ENCODE results near the gene HIVEP3. TPM values are rescaled to one million over a fixed set of nuclear protein-coding genes. Genes with fewer than 3 reads are reported as not detected.

The HIVEP3 gene
- total RNA-seq, 1 experiment from 2014 or later = 0.17 TPM

DNA sequence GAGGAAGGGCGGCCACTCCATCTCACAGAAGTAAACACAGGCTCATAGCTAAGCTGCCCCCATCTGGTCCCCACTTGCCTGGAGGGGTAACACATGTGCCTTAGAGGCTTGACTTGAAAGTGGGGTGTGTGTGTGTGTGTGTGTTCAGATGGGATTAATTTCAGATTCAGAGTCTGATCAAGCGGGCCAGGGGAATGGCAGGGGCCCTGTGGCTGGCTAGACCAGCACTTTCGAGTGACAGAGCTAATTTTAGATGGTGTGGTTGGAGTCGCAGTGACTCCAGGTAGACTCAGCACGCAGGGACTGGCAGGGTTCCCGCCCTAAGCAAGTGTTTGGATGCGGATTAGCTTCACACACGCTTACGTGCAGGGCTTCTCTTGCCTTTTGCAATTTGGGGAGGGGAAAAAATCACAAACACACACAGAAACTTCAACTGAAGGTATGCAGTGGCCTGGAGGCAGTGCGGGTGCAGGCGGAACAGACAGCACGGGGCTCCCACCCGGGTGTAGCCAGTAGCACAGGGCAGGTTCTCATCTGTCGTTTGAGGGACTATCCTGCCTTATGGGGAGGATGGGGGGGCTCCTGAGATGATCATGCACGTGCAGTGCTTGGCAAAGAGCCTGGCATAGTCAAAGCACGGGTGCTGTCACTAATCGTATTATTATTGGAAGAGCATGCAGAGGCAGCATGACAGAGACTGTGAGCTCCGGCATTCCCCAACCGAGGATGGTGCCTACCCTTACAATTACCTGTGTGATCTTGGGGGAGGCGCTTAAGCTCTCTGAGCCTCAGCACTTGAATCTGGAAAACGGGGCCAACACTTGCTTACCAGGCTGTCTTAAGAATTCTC lies 435.5 kb downstream of the HIVEP3 start:
- DNase-seq (ENCODE audit: extremely low read depth, low read depth) = no peak

DNA sequence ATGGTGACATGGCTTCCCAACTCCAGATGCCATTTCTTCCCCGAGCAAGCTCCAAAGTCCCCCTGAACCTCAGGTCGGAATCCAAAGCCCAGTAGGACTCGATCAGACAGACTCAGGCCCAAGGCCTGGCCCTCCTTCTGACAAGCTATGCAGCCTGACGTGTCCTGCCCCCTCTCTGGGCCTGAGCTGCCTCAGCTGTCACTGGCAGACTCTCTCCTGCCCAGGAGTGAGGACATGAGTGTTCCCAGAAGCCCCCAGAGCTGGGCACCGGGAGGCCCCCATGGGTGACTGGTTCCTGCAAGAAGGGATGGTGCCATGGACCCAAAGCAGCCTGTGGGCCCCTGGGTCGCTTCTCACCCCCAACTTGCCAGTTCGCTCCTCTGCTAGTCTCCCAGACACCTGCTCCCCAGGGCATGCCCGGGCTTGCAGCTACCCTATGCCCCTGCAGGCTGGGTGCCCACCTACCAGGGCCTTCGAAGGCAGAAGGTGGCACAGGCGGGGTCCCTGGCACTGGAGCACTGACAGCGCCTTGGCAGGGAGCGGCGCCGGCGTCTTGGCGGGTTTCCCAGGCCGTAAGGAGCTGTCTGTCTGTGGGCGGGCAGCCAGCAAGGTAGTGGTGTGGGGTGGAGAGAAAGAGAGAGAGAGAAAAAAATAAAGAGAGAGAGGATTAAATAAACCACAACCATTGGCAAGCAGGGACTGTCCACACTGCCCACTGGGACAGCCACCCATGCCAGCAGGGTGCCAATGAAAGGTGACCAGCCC lies 436.5 kb downstream of the HIVEP3 start:
- DNase-seq (ENCODE audit: extremely low read depth, low read depth) = no peak

DNA sequence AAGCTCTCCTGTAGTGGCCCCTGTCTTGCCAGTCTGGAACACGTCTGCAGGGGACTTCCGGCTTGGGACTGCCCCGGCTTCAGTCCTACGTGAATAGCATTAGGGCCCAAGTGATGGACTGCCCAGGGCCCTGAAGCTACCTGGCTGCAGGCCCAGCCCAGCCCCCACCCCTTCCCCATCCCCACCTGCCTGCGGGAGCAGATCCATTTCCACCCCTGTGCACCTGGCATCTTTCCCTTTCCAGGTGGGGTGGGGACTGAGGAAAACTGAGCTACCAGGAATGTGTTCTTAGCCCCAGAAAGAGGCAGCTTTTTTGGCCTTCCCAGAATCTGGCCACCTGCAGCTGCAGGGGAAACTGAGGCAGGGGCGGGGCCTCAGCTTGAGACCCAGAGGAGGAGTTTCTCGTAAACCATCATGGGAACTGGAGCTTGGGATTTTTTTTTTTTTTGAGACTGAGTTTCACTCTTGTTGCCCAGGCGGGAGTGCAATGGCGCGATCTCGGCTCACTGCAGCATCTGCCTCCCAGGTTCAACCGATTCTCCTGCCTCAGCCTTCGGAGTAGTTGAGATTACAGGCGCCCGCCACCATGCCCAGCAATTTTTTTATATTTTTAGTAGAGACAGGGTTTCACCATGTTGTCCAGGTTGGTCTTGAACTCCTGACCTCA lies 437.5 kb downstream of the HIVEP3 start:
- no peak for DNase-seq (ENCODE audit: extremely low read depth, low read depth)

DNA sequence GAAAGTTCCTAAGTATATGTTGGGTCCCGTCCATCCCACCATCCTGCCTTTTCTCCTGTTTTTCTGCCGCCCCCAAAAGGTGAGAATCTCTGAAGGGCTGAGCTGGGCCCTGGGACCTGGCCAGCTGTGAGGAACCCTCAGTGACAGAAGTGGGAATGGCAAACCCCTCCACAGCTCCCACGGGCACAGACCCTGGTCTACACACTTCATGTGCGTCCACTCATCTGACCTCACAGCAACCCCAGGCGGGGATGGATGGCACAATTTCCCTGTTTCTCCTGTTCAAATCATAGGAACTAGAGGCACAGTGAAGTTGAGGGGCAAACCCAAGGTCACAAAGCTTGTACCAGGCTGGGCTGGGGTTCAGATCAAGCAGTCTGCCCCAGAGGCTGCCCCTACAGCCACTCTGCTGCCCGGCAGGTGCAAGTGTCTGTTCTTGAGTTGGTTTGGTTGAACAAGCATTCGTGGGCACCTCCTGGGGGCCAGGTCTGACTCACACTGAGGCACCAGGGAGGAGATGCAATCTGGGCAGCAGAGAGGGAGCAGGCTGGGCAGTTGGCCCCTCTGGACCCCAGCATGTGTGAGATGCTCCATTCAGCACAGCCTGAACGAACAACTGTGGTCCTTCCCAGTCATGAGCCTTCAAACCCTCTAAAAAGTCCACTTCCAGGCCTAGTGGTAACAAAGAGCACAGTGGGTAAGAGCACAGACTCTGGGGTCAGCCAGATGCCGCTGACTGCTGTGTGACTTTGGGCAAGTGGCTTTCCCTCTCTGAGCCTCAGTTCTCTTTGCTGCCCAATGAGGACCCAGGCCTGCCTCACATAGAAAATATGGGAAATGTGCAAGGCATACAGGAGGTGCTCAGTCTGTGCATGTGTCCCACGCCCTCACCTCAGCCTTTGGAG lies 438.3 kb downstream of the HIVEP3 start:
- DNase-seq (ENCODE audit: extremely low read depth, low read depth) = no peak

DNA sequence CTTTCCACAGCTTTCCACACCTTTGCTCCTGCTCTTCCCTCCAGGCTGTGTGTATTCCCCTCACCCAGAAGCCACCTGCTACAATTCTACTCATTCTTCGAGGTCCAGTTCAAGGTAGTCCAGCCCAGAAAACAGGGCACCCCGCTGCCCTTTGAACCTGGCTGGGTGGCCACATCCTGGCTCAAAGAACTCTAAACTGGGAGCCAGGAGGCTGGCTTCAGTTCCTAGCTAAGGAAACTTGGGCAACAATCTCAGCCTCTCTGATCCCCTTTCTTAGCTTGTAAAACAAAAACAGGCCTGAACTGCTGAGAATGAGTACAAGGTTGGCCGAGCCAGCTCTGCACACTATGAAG lies 438.9 kb downstream of the HIVEP3 start:
- DNase-seq (ENCODE audit: extremely low read depth, low read depth) = no peak

DNA sequence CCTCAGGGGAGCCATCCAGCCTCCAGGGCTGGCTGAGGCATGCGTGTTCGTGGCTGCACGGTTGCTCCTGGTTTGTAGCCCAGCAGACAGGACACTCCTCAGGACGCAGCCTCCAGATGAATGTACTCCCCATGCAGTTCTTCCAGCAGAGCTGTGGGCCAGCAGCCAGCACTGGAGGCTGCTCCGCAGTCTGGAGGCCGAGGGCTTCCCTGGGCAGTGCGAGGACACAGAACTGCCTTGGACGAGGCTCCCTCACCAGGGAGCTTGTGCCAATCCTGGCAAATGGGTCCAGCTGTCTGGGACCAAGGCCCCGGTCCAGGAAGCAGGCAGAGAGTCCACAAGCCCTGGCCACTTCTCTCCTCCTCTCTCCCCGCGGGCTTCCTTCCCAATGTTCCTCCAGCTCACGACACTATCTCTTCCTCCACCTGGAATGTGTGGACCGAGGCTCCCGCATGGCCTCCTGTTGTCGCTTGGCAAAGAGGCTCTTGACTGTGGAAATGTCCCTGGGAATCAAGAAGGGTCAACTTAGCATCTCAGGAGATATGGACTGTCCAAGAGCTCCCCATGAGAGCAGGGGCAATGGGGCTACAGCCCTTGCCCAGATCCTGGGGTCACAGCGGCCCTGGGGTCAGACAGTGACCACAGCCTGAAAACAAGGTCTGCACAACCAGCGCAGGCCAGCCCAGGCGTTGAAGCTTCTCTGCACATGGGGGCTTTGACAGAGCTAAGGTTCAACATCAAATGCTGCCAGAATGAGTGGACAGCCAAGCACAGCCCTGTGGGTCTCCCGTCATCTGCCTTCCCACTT lies 439.5 kb downstream of the HIVEP3 start:
- no peak for DNase-seq (ENCODE audit: extremely low read depth, low read depth)

DNA sequence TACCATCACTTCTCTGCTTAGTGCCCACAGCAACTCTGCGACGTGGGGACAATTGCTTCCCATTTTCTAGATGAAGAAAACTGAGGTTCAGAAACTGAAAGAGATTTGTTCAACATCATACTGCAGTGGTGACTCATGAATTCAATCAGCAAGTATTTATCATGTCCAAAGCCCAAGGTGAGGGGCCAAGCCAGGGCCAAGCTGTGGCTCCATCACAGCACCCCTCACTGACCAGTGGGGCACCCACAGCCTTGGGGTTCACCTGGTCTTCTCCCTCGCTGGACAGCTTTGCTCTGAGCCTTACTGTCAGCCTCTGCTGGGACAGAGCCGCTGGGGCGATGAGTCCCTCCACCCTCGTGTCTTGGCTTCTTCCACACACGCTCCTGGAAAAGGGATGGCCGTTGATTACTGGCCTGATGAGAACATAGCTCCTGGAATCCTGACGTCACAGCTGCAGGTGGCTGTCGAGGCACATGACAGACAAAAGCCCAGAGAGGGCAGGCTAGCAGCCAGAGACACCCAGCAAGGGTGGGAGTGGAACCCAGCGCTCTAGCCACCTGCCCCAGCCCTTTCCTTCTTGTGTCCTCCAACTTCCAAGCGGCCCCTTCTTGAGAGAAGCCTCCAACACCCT lies 440.5 kb downstream of the HIVEP3 start:
- no peak for DNase-seq (ENCODE audit: extremely low read depth, low read depth)

DNA sequence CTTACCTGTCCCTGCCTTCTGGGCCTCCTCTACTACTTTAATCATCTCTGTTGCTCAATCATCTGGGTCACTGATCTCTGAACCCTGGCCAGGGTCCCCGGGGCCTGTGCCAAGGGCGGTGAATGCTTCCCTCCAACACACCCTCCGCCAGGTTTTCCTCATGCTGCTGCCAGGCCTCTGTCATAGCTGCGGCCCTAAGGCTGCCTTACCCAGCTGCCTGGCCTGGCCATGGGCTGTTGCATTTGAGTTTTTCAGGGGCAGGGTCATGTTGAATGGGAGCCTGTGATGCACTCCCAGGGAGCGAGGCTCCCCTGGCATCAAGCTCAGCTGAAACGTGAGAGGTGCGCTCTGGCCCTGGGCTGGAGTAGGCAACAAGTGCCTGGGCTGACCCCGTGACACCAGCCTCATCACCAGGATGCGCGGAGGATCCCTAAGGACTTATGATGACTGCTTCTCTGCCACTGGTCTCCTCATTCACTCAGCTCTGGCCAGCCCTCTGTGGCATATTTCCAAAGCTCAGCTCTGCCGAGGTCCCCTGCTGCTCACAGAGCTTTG lies 441.8 kb downstream of the HIVEP3 start:
- DNase-seq (ENCODE audit: extremely low read depth, low read depth) = no peak

DNA sequence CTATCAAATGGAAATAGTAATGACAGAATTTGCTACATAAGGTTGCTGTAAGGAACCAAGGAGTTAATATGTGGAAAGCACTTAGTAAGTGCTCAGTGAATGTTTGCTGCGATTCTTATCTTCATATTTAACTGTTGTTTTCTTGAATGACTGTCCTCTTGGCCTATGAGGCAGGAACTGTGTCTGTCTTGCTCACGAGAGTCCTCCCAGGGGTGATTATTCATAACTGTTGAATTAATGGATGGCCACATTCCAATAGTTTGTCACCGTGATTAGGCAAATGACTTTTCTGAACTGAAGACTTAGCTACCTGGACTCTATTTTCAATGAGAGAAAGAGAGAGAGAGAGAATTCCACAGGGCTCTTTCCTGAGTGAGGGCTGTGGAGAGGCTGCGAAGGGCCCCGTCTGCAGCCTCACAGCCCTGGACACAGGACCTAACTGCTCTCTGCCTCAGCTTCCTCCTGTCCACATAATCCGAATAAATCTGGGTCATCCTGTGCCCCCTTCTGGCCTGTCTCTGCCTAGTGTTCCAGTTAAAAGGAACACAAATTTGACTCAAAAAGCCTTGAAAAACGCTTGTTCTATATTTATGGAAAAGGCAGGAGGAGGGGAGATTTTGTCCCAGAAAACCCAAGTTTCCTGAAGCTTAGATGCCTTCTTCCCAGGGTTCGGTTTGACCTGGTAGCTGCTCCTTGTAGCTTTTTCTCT lies 442.7 kb downstream of the HIVEP3 start:
- DNase-seq (ENCODE audit: extremely low read depth, low read depth) = no peak

DNA sequence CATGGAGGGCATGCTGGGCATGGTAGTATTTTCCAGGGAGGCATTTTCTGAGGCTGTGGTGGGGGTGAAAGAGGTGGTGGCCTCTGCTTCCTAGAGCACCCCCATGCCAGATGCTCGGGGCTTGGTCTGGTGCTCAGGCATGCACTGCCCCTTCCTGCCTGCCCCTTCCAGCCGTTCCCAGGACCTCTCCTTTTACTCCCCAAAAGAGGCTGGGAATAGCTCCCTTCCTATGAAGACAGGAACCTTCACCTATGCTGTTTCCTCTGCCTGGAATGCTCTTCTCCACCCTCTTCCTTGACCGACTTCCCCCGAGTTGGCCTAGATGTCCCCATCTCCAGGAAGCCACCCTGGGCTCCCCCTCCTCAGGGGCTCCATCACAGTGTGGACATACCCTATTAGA lies 443.4 kb downstream of the HIVEP3 start:
- DNase-seq (ENCODE audit: extremely low read depth, low read depth) = no peak

DNA sequence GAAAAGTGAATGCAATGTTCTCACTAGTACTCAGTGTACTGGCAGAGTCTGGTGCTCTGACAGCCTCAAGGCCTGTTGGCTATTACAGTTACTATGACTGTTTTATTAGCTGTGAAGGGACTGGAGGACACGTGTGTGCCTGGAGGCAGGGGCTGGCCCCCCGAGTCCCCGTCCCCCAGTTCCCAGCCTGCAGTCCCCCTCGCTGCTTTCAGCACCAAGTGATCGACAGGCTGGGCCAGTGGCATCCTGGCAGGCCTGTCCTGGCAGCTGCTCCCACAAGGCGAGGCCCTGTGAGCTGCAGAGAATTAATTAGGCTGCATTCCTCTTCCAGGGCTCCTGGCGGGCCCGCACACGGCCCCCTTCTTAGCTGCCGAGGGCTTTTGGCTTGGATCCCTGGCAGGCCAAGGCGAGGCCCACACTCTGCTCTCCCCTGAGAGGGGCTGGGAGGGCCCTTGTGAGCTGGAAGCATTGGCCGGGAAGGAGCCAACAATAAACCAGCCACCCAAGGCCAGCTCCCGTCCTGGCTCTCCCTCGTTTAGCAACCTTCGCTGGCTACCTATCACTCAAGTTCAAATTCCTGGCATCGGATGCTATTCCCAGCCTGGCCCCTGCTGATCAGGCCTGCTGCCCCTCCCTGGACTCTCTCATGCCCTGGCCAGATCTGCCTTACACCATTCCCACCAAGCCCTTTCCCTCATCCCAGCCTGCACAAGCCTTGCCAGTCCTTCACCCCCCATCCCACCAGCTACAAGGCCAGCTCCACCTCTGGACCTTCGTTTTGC lies 444.0 kb downstream of the HIVEP3 start:
- DNase-seq (ENCODE audit: extremely low read depth, low read depth) = no peak

DNA sequence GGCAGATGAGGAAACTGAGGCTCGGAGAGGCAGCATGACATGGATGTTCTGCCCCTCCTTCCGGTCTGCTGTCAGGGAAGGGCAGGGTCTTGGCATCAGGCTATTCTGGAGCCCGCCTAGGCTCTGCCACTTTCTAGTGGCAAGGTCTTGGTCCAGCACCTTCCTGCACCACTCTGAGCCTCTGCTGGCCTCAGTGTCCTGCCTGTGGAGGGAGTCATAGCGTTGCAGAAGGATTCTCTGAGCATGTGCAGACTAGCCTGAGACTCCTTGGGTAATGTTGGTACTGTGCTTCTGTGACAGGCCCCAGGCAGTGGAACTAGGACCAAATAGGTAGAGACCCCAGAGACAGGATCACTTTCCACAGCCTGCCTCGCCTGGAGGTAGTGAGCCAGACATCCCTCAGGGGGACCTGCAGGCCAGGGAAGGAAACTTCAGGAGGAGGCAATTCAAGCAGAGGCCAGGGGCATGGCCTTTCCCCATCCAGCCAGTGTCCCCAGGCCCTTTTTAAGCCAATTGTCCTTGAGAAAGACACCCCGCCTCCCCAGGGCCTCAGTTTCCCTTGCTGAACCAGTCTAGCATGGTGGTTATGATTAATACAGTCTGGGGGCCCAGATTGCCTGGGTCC lies 444.9 kb downstream of the HIVEP3 start:
- no peak for DNase-seq (ENCODE audit: extremely low read depth, low read depth)

DNA sequence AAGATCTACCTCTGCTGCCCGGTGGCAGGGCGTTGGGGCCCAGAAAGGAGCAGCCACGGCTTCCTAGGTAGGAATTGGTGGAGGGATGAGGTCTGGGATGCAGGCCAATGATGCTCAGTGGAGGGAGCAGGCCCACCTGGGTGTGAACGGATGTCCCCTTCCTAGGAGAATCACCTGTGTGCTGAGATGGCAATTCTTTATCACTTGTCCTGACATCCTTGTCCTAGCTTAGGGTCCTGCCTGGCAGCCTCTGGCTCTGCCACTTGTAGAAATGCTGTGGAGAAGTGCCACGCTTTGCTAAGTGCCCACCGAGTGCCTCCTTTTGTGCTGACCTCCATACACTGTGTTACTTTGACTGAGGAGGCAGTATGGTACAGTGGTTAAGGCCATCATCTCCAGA lies 447.1 kb downstream of the HIVEP3 start:
- DNase-seq (ENCODE audit: extremely low read depth, low read depth) = no peak

DNA sequence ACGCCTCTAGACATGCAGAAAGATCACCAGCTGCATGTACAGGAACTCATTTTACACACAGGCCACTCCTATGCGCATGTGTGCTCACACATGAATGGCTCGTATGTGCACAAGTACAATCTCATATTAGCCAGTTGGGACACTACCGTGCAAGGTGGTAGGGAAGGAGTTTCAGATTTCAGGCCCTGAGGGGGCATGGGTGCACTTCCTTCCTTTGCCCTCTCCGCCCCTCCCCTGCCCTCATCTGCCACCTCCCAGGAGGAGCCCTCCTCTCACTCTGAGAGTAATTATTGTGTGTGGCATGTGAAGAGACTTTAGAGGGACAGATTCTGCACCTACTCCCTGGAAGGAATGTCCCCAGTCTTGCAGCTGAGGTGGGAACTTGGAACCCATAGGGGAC lies 449.0 kb downstream of the HIVEP3 start:
- DNase-seq (ENCODE audit: extremely low read depth, low read depth) = no peak

DNA sequence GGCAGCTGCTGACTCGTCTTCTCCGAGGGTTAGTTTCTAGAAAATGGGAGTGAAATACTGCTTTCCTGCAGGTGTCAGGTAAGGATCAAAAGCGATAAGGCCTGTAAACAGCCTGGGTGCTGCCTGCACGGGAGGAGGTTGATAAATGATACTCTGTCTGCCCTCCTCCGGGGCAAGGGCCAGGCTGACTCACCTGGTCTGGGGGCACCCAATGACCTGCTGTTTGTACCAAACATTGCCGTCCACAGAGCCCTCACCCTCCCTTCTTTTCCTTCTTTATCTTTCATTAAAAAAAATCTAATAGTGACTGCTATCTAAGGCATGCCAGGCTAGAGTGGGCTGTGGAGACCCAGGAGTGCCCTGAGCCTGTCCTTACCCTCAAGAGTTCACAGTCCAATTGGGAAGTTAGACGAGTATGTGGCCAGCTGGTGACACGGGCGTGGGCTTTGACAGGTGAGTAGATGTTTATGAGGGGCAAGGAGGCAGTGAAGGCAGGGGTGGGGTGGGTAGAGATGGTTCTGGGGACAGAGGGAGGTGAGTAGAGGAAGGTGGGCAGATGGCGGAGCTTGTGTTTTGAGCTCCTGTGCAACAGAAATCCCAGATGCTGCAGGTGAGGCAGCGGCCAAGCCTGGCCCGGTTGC lies 450.5 kb downstream of the HIVEP3 start:
- DNase-seq (ENCODE audit: extremely low read depth, low read depth) = no peak

DNA sequence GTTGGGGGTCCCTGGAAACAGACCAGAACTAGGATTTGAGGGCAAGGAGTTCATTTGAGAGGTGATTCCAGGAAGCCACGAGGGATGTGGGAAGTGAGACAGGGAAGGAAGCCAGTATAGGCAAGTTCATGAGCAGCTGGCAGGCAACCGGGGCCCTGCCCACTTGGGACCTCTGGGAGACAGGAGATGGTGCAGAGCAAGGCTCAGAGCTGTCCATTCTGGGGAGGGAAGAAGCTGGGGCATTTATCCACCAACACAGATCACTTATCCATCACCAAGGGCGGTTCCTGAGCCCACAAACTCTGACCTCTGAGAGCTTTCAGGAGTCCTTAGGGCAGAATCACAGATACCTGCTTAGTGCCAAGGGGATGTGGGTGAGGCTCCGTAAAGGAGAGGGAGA lies 451.0 kb downstream of the HIVEP3 start:
- no peak for DNase-seq (ENCODE audit: extremely low read depth, low read depth)

DNA sequence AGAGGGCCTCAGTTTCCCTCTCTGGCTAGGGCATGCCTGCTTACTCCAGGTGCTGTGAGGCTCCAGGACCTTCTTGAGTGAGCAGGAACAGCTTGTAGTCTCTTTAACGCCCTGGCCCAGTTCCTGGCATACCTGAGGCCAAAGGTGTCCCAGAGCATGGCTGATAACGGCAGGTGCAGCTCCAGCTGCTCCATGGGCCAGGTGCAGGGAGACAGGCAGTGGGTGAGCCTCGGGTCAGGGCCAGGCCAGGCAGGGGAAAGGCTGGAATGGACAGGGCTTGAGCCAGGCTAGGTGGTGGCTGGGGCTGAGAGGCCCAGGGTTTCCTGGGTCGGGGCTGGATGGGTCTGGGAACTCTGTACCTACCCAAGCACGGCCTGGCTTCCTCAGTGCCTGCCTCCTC lies 452.6 kb downstream of the HIVEP3 start:
- no peak for DNase-seq (ENCODE audit: extremely low read depth, low read depth)

Measured in NCI-H460 (cell line).